ENCODE measurements around the gene TBC1D3H. TPM values are rescaled to one million over a fixed set of nuclear protein-coding genes. Genes with fewer than 3 reads are reported as not detected.
"Not testable (repeated sequence)": the region's sequence is repeated elsewhere in the genome, so short reads cannot be mapped to it uniquely, and the experiment has no call there.

The TBC1D3H gene
- not detected in 2 replicates for total RNA-seq (2014; rRNA removed)
- polyA plus RNA-seq (2012), result not detected

DNA sequence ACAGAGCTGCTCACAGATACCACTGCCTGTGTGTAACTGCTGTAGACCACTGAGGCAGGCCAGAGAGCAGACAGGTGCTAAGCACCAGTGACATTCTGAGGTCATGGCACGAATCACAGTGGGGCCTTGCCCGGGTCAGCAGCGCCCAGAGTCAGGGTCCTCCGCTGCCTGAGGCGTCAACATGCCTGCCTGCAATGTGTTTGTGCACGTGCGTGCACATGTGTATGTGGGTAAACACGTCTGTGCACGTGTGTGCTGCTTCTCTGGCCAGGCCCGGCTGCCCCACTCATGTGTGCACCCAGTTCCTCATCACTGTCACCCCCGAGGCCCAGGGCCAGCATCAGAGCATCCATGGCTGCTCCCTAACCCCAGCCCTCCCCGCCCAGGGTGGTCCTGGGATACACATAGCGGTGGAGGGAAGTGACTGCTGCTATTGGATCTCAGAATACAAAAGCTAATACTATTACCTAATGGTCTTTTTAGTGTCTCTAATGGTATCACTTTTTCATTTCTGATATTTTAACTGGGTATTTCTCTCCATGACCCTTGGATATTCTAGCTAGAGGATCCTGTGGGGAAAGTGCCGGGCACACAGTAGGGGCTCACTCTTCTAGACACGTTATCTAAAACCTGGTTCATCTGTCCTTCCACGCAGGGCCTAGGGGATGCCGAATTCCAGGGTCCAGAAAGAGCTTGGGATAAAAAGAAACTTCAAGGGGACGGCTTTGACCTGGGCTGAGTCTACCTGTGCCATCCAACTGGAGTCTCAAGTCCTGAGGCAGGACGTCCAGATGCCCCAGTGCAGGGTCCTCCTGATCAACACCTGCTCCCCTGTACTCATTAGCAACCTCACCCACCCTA is at the start of gene TBC1D3H:
Gene TBC1D3H (minus strand): TSS at position 51 of the 861 bp plus-strand sequence. CDS start 1,540 bp downstream, outside the sequence.
- not testable (repeated sequence) for DNase-seq (ENCODE audit: low read depth)

DNA sequence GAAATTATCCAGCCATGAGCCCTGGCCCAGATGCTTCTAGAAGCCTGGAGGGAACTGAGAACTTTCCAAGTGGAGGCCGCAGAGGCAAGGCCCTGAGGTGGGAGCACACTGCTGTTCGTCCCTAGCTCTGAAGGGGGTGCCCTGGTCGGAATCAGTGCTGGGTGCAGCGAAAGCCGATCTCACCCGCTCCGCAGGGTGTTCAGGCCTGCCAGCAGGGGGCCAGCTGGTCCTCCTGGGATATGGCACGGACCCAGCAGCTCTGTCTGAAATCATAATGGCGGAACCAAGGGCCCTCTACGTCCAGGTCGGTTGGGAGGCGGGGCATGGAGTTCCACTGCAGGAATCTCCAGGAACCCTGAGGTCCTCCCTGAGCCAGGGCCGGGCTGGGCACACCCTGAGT is 40.7 kb upstream of the TBC1D3H start:
- not testable (repeated sequence) for DNase-seq (ENCODE audit: low read depth)

DNA sequence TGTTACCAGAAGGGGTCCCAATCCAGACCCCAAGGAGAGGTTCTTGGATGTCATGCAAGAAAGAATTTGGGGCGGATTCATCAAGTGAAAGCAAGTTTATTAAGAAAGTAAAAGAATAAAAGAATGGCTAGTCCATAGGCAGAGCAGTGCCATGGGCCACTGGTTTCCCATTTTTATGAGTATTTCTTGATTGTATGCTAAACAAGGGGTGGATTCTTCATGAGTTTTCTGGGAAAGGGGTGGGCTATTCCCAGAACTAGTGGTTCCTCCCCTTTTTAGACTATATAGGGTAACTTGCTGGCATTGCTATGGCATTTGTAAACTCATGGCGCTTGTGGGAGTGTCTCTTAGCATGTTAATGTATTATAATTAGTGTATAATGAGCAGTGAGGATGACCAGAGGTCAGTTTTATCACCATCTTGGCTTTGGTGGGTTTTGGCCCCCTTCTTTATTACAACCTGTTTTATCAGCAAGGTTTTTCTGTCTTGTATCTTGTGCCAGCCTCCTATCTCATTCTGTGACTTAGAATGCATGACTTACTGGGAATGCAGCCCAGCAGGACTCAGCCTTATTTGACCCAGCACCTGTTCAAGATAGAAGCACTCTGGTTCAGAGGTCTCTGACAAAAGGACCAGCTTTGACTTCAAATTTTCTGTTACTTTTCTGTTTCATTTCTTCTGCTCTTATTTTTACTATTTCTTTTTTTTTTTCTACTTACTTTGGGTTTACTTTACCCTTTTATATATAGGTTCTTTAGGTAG is 27.1 kb upstream of the TBC1D3H start:
- DNase-seq (ENCODE audit: low read depth), result not testable (repeated sequence)

DNA sequence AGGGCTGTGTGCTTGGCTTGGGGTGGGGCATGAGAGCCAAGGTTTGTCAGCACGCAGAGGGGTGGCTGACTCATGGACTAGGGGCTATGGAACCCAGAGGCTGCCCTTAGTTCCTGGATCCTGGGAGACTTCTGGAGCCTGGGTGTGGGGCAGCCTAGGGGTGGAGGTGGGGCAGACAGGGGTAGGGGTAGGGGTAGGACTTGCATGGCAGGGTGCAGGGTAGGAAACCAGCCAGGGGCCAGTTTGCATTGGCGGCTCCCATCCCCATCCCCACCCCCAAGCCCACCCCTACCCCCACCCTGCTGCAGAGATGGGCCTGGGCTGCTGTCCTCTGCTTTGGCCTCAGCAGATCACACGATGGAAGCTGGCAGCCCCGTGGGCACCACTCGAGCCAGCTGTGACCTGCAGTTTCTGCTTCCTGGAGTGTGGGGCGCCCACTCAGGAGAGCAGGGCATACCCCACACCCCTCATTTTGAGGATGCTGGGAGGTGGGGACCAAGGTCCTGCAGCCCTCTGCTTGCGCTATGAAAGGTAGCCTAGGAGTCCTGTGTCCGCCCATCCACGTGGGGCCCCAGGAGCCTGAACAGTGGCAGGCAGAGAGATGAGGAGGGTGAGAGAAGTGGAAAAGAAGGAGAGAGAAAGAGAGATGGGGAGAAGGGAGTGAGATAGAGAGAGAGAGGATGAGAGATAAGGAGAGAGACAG is 2.9 kb upstream of the TBC1D3H start:
- DNase-seq (ENCODE audit: low read depth), result not testable (repeated sequence)

DNA sequence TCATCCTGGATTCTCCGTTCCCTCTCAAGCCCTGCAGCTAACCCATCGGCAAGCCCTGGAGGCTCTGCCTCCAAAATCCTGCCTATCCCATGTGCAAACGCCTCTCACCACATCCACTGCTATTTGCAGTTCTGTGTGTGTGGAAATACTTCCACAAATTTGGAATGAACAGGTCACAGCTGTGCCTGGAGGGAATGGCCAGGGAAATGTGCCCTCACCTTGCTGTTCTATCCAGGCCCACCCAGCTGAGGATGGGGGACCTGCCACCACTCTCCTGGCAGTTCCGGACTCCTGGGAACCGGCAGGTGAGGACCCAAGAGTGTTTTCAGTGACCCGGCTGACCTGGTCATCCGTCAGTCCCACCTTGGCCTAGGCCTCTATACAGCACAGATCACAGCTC is 12.3 kb downstream of the TBC1D3H start:
- DNase-seq (ENCODE audit: low read depth), result not testable (repeated sequence)

DNA sequence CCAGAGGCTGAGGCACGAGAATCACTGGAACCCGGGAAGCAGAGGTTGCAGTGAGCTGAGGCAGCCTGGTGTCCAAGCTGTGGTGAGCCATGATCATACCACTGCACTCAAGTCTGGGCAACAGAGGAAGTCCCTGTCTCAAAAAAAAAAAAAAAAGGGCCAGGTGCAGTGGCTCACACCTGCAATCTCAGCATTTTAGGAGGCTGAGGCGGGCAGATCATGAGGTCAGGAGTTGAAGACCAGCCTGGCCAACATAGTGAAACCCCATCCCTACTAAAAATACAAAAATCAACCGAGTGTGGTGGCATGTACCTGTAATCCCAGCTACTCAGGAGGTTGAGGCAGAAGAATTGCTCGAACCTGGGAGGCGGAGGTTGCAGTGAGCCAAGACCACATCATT is 25.7 kb downstream of the TBC1D3H start:
- not testable (repeated sequence) for DNase-seq (ENCODE audit: low read depth)

Other genes starting within 250 kb of the TBC1D3H start
- 1.4 TPM in 1 of 2 replicates, not detected in the other for gene TBC1D3B, start 211.8 kb downstream of the TBC1D3H start, total RNA-seq (2014; rRNA removed)
- gene CCL3L1, start 191.7 kb downstream of the TBC1D3H start, total RNA-seq (2014; rRNA removed), result not detected in 2 replicates
- gene CCL4L2, start 177.4 kb downstream of the TBC1D3H start, total RNA-seq (2014; rRNA removed), result not detected in 2 replicates
- gene TBC1D3I, start 123.9 kb downstream of the TBC1D3H start, total RNA-seq (2014; rRNA removed), result 0.23 TPM in 1 of 2 replicates, not detected in the other
- gene TBC1D3G, start 64.6 kb downstream of the TBC1D3H start, total RNA-seq (2014; rRNA removed), result not detected in 2 replicates
- gene ZNHIT3, start 98.2 kb upstream of the TBC1D3H start, total RNA-seq (2014; rRNA removed), result 42.8 and 51.3 TPM in 2 replicates
- 63.0 and 66.8 TPM in 2 replicates for gene MYO19, start 146.4 kb upstream of the TBC1D3H start, total RNA-seq (2014; rRNA removed)
- 11.1 and 12.5 TPM in 2 replicates for gene PIGW, start 146.6 kb upstream of the TBC1D3H start, total RNA-seq (2014; rRNA removed)
- gene GGNBP2, start 156.5 kb upstream of the TBC1D3H start, total RNA-seq (2014; rRNA removed), result 44.2 and 60.1 TPM in 2 replicates
- gene DHRS11, start 203.4 kb upstream of the TBC1D3H start, total RNA-seq (2014; rRNA removed), result 8.7 and 9.3 TPM in 2 replicates
- gene MRM1, start 213.1 kb upstream of the TBC1D3H start, total RNA-seq (2014; rRNA removed), result 10.8 and 11.2 TPM in 2 replicates